Activated CD4-positive, CD25-positive, alpha-beta regulatory T cell treated with anti-CD3 and anti-CD28 coated beads, Interleukin-2, amount 50 U/mL, for 72 hours (primary cell): ENCODE measurements around the gene JARID2.
"Not testable (repeated sequence)": the region's sequence is repeated elsewhere in the genome, so short reads cannot be mapped to it uniquely, and the experiment has no call there.

Experiments used
- DNase-seq: peaks from one replicate; pipeline ENCODE4 v3.0.0; 2021

The JARID2 gene

DNA sequence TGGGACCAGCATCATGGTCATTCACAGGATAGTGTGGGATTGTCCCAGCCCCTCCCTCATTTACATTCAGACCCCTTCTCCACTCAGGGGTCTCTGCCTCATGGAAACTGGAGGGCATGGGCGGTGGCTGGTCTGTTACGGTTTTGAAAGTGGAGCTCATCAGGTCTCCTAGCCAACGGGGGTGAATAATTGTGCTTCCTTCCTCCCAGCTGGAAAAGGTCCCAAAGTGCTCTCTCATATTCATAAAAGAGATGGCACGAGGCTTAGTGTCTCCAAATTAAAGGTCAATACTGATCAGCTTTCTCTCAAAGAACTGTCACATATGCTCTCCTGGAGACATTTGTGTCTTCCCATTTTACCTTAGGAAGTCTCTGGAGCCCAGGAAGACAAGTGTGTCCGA is 19.9 kb downstream of the JARID2 start:
- no peak for DNase-seq

DNA sequence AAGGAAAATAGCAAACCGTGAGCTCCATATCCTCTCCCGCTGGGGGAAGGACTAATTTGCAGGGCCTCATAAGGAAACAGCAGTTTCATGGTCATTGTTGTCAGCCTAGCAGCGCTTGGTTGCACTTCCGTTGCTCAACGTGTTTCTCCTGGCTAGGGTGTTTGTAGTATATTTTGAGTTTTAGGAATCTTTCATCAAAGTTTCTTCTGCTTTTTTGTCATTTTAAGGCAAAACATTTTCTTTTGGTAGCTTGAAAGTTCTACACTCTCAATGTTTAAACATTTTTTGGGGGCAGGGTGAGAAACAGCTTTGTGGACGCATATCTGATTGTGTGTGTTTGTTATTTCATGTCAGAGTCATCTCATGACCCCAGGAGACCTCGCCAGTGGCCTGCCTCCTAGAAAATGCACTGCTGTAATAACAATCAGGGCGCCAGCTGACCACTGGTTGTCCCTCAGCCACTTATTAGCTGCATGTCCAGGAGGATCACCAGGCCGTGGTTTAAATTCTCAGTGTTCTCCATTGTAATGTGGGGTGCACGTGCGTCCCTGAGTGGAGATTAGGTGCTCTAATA is 20.6 kb downstream of the JARID2 start:
- no peak for DNase-seq

DNA sequence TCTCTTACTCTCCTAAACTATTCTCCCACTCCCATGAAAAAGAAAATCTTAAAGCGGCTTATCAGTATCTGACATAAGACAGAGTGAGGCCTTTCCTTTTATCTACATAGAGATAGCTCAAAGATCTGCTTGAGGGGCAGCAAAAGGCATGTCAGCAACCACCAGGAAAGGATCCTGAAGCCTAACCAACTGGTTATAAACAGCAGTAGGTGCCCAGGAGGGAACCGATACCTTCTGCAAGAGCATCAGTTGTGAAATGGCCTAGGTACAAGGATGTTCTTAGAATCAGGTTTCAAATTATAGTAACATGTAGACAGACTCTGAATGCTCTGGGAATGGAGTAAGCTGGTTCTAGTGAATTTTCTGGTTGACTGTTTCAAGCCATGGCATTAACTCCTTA is 21.4 kb downstream of the JARID2 start:
- no peak for DNase-seq

DNA sequence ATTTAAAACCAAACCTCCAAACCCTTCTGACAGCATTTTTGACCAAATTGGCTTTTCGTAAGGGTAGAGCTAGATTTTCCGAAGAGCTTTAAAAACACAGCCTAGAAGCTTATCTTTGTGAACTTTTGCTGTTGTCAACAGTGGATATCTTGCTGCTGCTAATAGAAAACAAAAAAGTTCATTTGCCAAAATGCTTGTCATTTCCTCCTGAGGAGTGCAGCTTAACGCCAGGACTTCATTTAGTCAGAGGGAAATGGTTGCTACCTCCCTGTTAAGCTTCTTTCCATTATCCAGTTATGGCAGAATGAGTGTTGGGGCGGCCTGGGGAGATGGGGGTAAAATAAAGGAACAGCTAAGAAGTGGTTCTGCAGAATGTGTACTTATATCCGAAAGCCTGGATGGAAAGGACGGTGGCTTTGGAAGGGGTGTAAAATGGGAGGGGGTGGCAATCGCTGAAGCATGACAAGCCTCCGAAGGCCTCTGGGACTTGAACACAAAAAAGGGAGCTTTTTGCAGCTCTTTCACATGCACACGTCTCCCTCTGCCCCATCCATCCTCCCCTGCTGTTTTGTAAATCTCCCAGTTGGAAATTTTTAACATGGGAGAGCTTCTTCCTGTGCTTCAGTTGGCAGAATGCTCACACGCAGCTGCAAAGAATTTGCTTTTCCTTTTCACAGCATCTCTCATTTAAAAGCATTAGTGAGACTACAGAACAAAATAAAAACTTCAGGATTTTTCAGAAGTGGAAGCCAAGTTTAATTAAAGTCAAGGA is 22.5 kb downstream of the JARID2 start:
- DNase-seq = no peak

DNA sequence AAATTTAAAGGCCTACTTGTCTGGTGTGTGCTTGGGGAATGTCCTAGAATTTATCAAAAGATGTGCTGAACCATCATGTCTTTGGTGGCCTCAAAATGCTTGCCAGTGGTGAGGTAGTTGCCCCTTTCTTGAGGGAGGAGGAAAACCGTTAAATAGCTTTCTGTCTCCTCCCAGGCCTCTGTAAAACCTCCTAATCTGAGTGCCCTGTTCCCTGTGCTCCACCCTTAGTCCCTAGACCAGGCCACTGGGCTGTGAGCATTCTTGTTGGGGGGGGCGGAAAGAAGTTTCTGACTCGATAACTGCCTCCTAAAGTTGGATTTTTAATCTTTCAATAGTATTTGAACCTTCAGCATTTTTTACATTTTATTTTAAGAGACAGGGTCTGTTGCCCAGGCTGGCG is 23.1 kb downstream of the JARID2 start:
- DNase-seq = no peak

DNA sequence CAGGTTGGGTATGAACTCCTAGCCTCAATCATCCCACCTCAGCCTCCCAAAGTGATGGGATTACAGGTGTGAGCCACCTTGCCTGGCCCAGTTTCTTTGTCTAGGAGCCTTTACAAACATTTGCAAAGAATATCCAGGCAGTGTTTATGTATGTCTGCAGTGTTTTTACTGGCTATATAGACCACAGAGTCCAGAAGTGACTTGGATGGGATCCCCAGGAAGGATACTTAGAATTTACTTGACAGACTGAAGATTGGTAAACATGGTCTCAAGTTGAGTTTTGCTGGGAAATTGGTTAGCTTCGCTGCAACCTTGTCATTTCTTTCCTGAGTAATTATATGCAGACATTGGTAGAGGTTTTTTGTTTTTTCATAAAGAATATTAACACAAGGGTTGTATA is 23.8 kb downstream of the JARID2 start:
- no peak for DNase-seq

DNA sequence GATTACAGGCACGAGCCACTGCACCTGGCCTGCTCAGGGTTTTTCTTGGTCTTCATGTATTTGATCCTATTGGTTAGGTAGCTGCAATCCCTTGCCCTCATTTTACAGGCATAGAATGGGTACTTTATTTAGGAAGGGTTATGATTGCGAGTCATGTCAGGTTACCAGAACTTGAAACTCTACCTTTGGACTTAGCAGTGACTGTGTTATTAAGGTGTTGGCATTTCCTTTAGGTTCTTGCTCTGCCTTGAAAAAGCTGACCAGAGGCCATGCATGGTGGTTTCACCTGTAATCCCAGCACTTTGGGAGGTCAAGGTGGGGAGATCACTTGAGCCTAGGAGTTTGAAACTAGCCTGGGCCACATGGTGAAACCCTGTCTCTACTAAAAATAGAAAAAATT is 24.5 kb downstream of the JARID2 start:
- no peak for DNase-seq

DNA sequence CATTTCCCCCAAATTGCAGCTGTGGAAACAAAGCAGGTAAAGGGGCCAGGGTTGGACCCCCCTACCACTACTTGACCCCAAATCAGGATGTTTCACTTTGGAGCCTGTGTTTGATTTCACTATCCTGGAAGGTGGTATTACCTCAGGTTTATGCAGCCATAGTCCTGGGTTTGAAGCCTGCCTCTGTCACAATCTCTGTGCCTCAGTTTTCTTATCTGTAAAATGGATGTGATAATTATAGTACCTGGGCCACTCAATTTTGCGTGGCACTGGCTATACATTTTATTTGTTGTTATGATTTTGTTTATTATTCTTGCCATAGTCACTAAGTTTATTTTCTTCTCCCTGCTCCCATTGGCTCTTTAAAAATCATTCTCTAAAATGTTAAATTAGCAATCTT is 26.7 kb downstream of the JARID2 start:
- DNase-seq = no peak

DNA sequence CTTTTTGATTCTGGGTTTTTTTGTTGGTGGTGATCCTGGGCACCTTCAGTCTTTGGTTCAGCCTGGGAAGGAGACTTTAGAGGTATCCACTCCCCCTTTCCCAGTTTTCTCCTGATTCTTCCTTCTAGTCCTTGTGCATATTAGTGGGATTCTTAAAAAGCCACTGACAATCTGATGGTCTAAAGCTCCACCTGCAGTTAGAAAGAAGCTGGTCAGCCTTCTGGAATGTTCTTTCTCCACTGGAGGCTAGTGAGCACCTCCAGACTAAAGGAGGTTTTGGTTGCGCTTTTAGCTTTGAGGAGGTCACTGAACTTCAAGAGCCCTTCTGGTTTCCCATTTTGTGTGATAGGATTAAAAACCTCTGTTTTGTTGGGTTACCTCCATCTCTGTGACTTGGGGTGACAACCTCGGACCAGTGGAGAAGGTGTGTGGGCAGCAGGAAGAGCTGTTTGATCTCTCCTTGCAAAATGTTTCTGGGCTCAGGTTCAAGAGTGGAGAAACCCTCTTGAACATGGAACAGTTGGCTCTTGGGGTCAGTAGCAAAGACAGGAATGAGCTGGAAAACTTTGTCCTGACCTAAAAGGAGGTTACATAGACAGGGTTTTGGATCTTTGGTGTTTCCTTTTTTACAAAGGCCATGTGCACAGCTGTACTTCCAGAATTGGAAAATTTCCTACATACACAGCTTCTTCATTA is 29.0 kb downstream of the JARID2 start:
- no peak for DNase-seq

DNA sequence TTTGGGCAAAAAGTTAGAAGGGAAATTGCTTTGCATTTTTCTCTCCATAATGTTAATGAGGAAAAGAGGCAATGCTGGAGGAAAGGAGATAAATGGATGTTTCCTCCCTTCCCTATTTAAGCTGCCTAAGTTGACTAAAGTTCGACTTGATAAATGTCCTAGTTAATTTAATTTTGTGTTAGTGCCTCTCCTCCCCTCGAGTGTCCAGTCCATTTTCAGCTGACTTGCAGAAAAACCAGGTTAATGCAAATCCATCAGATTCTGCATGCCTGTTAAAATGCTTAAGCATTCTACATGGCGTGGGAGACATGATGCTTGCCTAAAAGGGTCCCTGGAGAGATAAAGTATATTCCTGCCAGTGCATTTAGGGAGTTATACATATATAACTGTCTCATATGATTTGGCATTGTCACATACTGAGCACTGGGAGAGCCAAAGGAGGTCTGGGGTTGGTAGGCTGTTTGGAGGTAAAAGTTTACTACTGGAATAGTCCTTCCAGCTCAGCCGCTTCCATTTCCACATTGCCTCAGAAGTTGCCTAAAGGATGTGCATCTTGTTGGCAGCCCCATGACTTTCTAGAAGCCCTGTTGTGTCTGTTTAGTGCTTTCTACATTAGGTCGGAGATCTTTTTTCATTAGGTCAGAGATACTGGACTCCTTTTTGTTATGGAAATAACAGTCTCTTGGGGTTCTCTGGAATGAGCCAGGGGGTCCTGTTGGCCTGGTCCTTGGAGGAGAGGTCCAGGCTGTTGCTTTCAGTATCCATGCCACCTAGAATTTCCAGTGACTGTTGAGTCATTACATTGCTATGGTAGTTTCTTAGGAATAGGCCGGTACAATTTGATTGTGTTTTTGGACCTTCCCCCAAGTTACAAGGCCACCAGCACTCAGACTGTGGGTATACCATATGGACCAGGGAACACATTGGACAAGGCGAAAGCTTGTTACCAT is 30.4 kb downstream of the JARID2 start:
- DNase-seq = no peak

DNA sequence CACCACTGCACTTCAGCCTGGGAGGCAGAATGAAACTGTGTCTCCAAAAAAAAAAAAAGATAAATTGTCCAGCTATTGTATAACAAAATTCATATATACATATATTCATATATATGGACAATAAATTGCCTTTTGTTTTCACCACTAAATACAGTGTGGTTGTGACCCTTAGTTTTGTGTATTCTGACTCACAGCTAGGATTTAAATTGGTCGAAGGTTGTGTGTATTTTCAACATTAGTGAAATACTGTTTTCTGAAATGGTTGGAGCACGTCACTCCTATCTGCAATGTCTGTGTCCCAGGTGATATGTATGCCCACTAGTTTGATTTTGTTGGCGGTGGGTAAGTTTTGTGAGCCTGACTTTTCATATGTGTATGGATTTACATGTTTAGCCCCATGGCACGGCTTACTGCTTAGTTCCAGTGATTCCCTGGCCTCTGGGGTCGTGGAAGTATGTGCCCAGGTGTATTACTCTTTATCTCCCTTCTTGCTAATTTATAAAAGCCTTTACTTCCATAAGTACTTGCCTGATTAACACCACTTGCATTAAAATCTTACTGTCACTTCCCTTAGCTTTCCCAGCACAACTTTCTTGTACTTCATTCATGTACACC is 33.3 kb downstream of the JARID2 start:
- DNase-seq = no peak

DNA sequence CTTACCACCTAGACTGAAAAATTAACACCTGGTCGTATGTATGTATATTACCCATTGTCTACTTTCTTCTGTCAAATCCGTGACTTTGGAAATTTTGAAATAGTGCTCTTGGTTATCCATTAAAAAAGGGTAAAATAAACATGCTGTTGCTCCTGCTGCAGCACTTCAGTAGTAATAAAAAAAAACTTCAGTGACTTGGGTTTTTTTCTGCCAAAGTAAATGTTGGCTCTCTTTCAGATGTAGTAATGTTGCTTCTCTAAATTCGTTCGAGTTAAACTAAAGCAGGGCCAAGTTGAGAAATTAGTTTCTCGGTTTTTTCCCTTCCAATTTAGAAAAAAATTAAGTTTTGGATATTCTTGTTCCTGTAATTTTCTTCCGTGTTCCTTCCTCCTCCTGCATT is 34.2 kb downstream of the JARID2 start:
- DNase-seq = no peak

DNA sequence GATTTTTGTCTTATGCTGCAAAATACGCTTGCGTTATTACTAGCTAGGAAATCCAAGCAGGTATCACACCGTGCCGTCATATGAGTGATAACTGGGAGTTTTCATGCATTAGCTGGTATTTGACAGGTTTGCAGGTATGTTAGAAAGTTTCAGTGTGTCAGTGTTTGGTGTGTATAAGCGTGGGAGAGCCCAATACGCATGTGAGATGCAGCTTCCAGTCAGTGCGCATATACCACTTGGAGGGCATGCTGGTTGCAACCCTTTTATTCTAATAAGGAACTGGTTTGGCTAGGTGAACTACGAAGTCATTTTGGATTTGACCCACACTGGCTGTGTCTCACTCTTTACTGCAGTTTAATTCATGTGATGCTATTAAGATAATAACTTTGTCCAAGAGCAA is 35.1 kb downstream of the JARID2 start:
- no peak for DNase-seq

DNA sequence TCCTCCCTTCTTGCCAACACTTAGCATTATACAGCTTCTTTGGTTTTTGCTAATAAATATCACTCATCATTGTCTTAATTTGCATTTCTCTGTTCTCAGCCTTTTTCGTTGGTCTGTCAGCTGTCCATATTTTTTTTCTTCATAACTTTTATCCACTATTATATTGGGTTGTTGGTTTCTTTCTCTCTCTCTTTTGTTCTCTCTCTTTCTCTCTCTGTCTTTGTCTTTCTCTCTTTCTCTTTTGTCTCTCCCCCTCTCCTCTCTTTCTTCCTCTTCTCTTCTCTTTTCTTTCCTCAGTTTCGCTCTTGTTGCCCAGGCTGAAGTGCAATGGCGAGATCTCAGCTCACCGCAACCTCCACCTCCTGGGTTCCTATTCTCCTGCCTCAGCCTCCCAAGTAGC is 36.5 kb downstream of the JARID2 start:
- no peak for DNase-seq

DNA sequence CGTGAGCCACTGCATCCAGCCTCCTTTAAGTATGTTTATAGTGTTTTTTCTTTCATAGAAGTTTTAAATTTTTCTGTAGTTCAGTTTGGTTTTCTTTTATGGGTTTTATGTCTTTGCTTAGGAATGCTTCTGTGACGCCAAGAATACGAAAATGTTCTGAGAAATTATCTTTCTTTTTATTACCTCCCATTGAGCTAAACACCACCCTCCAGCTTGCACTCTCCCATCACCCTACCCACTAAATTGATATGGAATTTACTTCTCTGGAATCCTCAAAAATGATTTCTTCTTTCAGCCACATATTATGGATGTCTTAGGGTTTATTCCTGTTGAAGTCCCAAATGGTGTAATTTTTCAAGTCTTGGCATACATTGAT is 38.1 kb downstream of the JARID2 start:
- no peak for DNase-seq

DNA sequence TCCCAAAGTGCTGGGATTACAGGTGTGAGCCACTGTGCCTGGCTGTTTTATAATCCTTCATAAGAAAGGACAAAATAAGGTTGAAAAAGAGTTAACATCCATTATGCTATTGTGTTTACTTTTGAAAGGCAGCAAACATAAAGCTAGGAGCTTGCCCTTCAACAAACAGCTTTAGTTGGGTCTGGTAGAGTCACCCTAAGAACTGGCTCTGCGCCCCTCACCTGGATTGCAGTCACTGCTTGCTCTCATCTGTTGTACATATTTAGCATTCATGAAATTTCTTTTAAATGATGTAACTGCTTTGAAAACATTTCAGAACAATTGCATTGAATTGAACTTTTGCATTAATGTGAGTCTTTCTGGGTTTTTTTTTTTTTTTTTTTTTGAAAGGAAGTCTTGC is 38.9 kb downstream of the JARID2 start:
- no peak for DNase-seq

DNA sequence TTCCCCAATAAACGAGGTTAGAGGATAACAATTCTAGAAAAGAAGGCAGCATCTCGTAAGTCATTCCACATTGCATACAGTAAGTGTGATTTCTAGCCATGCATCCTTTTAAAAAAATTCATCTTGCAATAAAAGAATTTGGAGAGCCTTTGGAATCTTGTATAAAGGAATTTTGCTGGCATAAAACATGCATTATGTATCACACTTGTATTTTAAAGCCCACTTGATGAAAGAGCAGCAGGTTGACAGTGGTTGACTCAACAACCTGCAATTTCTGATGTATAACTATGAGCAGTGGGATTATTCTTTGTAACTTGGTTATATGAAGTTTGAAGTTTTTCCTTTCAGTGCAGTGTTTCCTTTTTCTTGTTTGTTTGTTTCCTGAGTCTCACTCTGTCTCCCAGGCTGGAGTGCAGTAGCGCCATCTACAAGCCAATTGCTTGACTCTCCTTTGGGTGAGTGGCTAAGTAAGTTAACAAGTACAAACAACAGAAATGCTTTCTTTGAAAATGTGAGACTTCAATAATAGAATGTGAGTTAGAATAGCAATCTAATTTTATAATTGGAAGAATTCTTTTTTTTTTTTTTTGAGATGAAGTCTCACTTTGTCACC is 39.9 kb downstream of the JARID2 start:
- DNase-seq = no peak

DNA sequence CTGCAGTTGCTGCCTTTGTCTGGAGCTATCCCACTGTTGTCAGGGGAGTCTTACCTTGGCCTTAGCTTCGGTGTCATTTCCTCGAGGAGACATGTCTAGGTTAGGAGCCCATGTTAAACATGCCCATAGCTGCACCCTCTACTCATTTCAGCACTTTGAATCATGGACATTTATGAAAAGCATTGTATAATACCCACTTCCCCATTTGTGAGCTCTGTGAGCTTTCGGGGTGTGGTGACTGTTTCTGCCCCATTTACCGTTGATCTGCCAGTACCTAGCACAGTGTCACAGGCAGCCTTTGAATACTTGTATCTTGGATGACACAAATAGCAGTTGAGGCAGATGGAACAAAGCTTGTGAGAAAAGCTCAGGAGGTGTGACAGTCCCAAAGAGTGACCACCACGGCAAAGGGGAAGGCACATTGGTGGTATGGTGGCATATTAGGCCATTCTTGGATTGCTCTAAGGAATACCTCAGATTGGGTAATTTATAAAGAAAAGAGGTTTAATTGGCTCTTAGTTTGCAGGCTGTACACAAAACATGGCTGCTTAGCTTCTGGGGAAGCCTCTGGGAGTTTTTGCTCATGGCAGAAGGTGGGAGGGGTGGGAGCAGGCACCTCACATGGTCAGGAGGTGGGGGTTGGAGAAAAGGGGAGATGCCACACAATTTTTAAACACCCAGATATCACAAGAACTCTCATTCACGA is 42.0 kb downstream of the JARID2 start:
- DNase-seq = no peak

DNA sequence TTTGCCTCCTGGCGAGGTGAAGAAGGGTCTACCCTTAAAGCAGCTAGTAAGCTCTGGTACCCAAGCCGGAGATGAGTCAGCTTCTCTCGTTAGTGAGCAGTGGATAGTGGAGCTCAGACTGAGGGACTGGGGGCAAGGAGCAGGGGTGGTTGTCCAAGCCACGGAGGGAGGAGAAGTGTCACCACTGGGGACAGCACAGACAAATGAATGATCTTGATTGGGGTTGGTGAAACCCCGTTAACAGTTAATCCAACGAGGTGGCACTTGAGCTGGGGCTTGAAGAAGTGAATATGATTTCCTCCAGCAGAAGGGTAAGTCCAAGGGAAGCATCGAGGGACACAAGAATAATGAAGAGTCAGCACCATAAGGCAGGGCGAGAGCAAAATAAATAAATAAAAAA is 43.0 kb downstream of the JARID2 start:
- DNase-seq = no peak

DNA sequence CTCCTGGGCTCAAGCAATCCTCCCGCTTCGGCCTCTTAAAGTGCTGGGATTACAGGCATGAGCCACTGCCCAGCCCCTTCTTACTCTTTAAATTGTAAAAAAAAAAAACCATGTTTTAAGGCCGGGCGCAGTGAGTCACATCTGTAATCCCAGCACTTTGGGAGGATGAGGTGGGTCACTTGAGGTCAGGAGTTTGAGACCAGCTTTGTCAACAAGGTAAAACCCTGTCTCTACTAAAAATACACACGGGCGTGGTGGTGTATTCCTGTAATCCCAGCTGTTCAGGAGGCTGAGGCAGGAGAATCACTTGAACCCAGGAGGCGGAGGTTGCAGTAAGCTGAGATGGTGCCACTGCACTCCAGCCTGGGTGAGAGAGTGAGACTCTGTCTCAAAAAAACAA is 43.6 kb downstream of the JARID2 start:
- DNase-seq = not testable (repeated sequence)

DNA sequence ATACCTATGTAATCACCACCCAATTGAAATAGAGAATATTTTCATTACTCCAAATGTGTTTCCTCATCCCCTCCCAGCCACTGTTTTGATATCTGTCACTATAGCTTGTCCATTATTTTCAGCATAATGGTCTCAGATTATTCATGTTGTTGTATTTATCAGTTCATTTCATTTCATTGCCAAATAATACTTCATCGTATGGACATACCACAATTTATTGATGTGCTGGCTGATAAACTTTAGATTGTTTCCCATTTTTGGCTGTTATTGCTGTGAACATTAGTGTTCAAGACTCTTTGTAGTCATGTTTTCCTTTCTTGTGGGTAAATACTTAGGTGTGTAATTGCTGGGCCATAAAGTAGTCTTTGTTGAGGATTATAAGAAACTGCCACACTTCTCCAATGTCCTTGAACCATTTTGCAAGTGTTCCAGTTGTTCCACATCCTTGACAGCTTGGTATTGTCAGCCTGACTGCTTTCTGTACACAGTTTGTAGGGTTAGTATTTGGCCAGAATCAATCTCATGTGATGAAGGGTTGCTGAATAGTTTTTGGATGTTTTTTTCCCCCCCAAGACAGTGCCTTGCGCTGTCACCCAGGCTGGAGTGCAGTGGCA is 44.3 kb downstream of the JARID2 start:
- DNase-seq = no peak
